GM18526 (cell line): ENCODE data around the gene TTC39B.

Source experiments
- POLR2A ChIP-seq: IDR thresholded peaks from 3 replicates; pipeline ENCODE4 v1.6.1; 2011; ENCODE audit not compliant: insufficient read length; ENCODE audit errors: extremely low read depth

TTC39B gene

GRCh38 chr9:15144622-15145061 is 162.4 kb downstream of the TTC39B start:
- no peak for TF ChIP-seq POLR2A

GRCh38 chr9:15142878-15143534 is 164.0 kb downstream of the TTC39B start:
- no peak for TF ChIP-seq POLR2A

- TF ChIP-seq POLR2A, result no peak
These were observed 167.0 kb downstream of the TTC39B start for GRCh38 chr9:15140051-15140450.

- no peak for TF ChIP-seq POLR2A
These were observed 167.5 kb downstream of the TTC39B start for GRCh38 chr9:15139469-15139868.

GRCh38 chr9:15138357-15138686 is 168.7 kb downstream of the TTC39B start:
- TF ChIP-seq POLR2A, result no peak

GRCh38 chr9:15137658-15138356 is 169.2 kb downstream of the TTC39B start:
- TF ChIP-seq POLR2A, result no peak

- no peak for TF ChIP-seq POLR2A
These were observed 169.9 kb downstream of the TTC39B start for GRCh38 chr9:15137089-15137488.

GRCh38 chr9:15136646-15137045 is 170.4 kb downstream of the TTC39B start:
- TF ChIP-seq POLR2A, result no peak

GRCh38 chr9:15135164-15135792 is 171.7 kb downstream of the TTC39B start:
- no peak for TF ChIP-seq POLR2A

GRCh38 chr9:15133488-15133887 is 173.5 kb downstream of the TTC39B start:
- no peak for TF ChIP-seq POLR2A

GRCh38 chr9:15132091-15132490 is 174.9 kb downstream of the TTC39B start:
- TF ChIP-seq POLR2A, result no peak

GRCh38 chr9:15131094-15131493 is 175.9 kb downstream of the TTC39B start:
- TF ChIP-seq POLR2A, result no peak

- no peak for TF ChIP-seq POLR2A
These were observed 179.2 kb downstream of the TTC39B start for GRCh38 chr9:15127831-15128230.

GRCh38 chr9:15121630-15122029 is 185.4 kb downstream of the TTC39B start:
- no peak for TF ChIP-seq POLR2A

- TF ChIP-seq POLR2A, result no peak
These were observed 190.9 kb downstream of the TTC39B start for GRCh38 chr9:15116130-15116580.

- TF ChIP-seq POLR2A, result no peak
These were observed 191.3 kb downstream of the TTC39B start for GRCh38 chr9:15115702-15116101.
